Stimulated activated CD4-positive, alpha-beta T cell treated with anti-CD3 and anti-CD28 coated beads, Interleukin-15, amount 100 ng/mL, for 1 hour (primary cell): ENCODE results near the gene DOCK1.
"Not testable (repeated sequence)": the region's sequence is repeated elsewhere in the genome, so short reads cannot be mapped to it uniquely, and the experiment has no call there.

Source experiments
- DNase-seq, 2 donors: peaks; one replicate each; pipeline ENCODE4 v3.0.0-alpha.2; 2020; ENCODE audit warnings: low read depth in 1 of 2, low spot score in 1 of 2

The DOCK1 gene

GRCh38 chr10:127300868-127301321 lies 395.7 kb downstream of the DOCK1 start:
- DNase-seq = no peak

- DNase-seq = no peak
These were observed 397.1 kb downstream of the DOCK1 start for GRCh38 chr10:127302343-127302742.

GRCh38 chr10:127303105-127303504 lies 397.9 kb downstream of the DOCK1 start:
- no peak for DNase-seq

GRCh38 chr10:127303746-127304145 lies 398.5 kb downstream of the DOCK1 start:
- no peak for DNase-seq

- DNase-seq = no peak
These were observed 401.3 kb downstream of the DOCK1 start for GRCh38 chr10:127306479-127306878.

- DNase-seq = no peak
These were observed 402.1 kb downstream of the DOCK1 start for GRCh38 chr10:127307338-127307737.

- no peak for DNase-seq
These were observed 402.8 kb downstream of the DOCK1 start for GRCh38 chr10:127308031-127308430.

- DNase-seq = not testable (repeated sequence)
These were observed 404.4 kb downstream of the DOCK1 start for GRCh38 chr10:127309619-127310018.

GRCh38 chr10:127310430-127310829 lies 405.2 kb downstream of the DOCK1 start:
- no peak for DNase-seq

GRCh38 chr10:127310923-127311322 lies 405.7 kb downstream of the DOCK1 start:
- no peak for DNase-seq

- no peak for DNase-seq
These were observed 408.9 kb downstream of the DOCK1 start for GRCh38 chr10:127313996-127314700.

GRCh38 chr10:127314797-127315196 lies 409.6 kb downstream of the DOCK1 start:
- DNase-seq = no peak

- no peak for DNase-seq
These were observed 410.7 kb downstream of the DOCK1 start for GRCh38 chr10:127315888-127316287.

GRCh38 chr10:127318396-127318795 lies 413.2 kb downstream of the DOCK1 start:
- DNase-seq = no peak

- DNase-seq = no peak
These were observed 414.0 kb downstream of the DOCK1 start for GRCh38 chr10:127319271-127319670.

GRCh38 chr10:127319691-127320090 lies 414.5 kb downstream of the DOCK1 start:
- DNase-seq = no peak

GRCh38 chr10:127320176-127320575 lies 414.9 kb downstream of the DOCK1 start:
- DNase-seq = no peak

GRCh38 chr10:127322286-127322685 lies 417.1 kb downstream of the DOCK1 start:
- DNase-seq = no peak

GRCh38 chr10:127325506-127325905 lies 420.3 kb downstream of the DOCK1 start:
- no peak for DNase-seq

GRCh38 chr10:127326883-127327282 lies 421.7 kb downstream of the DOCK1 start:
- DNase-seq = no peak

GRCh38 chr10:127331696-127332095 lies 426.5 kb downstream of the DOCK1 start:
- DNase-seq = no peak

GRCh38 chr10:127332631-127333030 lies 427.4 kb downstream of the DOCK1 start:
- DNase-seq = no peak

GRCh38 chr10:127337801-127338200 lies 432.6 kb downstream of the DOCK1 start:
- DNase-seq = no peak
